Fibroblast of gingiva (primary cell): Measurements from ENCODE around the gene C13orf42.

ENCODE experiments used
- DNase-seq: peaks from one replicate; pipeline ENCODE4 v3.0.0-alpha.2; 2011; ENCODE audit warnings: low read depth

Gene C13orf42

GRCh38 chr13:51065372-51066090, 45.5 kb downstream of the C13orf42 start:
- no peak for DNase-seq

- no peak for DNase-seq
Measured at GRCh38 chr13:51064753-51065152, 46.3 kb downstream of the C13orf42 start.

- DNase-seq, result no peak
Measured at GRCh38 chr13:51063909-51064308, 47.2 kb downstream of the C13orf42 start.

GRCh38 chr13:51058461-51059167, 52.5 kb downstream of the C13orf42 start:
- no peak for DNase-seq

- no peak for DNase-seq
Measured at GRCh38 chr13:51057906-51058305, 53.2 kb downstream of the C13orf42 start.

GRCh38 chr13:51057001-51057400, 54.1 kb downstream of the C13orf42 start:
- DNase-seq, result no peak

GRCh38 chr13:51052581-51052980, 58.5 kb downstream of the C13orf42 start:
- DNase-seq, result no peak

- no peak for DNase-seq
Measured at GRCh38 chr13:51050021-51050830, 60.8 kb downstream of the C13orf42 start.

- DNase-seq, result no peak
Measured at GRCh38 chr13:51048616-51049015, 62.5 kb downstream of the C13orf42 start.

- DNase-seq, result no peak
Measured at GRCh38 chr13:51048166-51048461, 63.0 kb downstream of the C13orf42 start.

GRCh38 chr13:51047434-51048165, 63.5 kb downstream of the C13orf42 start:
- no peak for DNase-seq

- DNase-seq, result no peak
Measured at GRCh38 chr13:51045451-51045850, 65.6 kb downstream of the C13orf42 start.

- DNase-seq, result no peak
Measured at GRCh38 chr13:51044023-51044665, 66.9 kb downstream of the C13orf42 start.

- DNase-seq, result no peak
Measured at GRCh38 chr13:51043310-51043709, 67.8 kb downstream of the C13orf42 start.

- no peak for DNase-seq
Measured at GRCh38 chr13:51041710-51042109, 69.4 kb downstream of the C13orf42 start.

- no peak for DNase-seq
Measured at GRCh38 chr13:51041126-51041525, 69.9 kb downstream of the C13orf42 start.

- no peak for DNase-seq
Measured at GRCh38 chr13:51040431-51040830, 70.6 kb downstream of the C13orf42 start.

GRCh38 chr13:51036418-51036817, 74.7 kb downstream of the C13orf42 start:
- DNase-seq, result no peak

GRCh38 chr13:51035978-51036377, 75.1 kb downstream of the C13orf42 start:
- no peak for DNase-seq

GRCh38 chr13:51035469-51035868, 75.6 kb downstream of the C13orf42 start:
- no peak for DNase-seq

- no peak for DNase-seq
Measured at GRCh38 chr13:51034906-51035305, 76.2 kb downstream of the C13orf42 start.
